ENCODE results near the gene CAPN5.

DNA sequence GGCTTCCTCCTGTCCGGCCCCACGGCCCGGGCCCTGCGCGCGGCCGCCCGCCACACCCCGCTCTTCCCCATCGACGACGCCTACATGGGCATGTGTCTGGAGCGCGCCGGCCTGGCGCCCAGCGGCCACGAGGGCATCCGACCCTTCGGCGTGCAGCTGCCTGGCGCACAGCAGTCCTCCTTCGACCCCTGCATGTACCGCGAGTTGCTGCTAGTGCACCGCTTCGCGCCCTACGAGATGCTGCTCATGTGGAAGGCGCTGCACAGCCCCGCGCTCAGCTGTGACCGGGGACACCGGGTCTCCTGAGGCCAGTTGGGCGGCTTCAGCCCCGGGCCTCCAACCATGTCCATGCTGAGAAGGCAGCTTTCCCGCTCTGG, 26.4 kb upstream of the CAPN5 start:
- no peak for TF ChIP-seq POLR2A (IDR thresholded peaks at IDR 0.05)
- TF ChIP-seq, protein P1, sequence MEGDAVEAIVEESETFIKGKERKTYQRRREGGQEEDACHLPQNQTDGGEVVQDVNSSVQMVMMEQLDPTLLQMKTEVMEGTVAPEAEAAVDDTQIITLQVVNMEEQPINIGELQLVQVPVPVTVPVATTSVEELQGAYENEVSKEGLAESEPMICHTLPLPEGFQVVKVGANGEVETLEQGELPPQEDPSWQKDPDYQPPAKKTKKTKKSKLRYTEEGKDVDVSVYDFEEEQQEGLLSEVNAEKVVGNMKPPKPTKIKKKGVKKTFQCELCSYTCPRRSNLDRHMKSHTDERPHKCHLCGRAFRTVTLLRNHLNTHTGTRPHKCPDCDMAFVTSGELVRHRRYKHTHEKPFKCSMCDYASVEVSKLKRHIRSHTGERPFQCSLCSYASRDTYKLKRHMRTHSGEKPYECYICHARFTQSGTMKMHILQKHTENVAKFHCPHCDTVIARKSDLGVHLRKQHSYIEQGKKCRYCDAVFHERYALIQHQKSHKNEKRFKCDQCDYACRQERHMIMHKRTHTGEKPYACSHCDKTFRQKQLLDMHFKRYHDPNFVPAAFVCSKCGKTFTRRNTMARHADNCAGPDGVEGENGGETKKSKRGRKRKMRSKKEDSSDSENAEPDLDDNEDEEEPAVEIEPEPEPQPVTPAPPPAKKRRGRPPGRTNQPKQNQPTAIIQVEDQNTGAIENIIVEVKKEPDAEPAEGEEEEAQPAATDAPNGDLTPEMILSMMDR (IDR thresholded peaks at IDR 0.05): no peak
